H1 (cell line): ENCODE measurements around the gene NUDT1.

Experiments
- CTBP2 ChIP-seq: IDR thresholded peaks from 2 replicates; pipeline ENCODE4 v1.7.0; 2011; ENCODE audit warnings: borderline replicate concordance, mild to moderate bottlenecking, moderate library complexity, mixed read lengths, low read length; ENCODE audit not compliant: insufficient read depth, insufficient read length
- CTCF ChIP-seq, 3 experiments: IDR thresholded peaks; 1 replicate in 2 of 3; 2 replicates in 1 of 3; pipeline versions ENCODE4 v1.5.1 to v1.6.1; 2011; ENCODE audit warnings: low read length in 3 of 3, mild to moderate bottlenecking in 3 of 3, inconsistent platforms in 2 of 3, low read depth in 1 of 3, moderate library complexity in 1 of 3; ENCODE audit not compliant: insufficient read depth in 1 of 3; ENCODE audit errors: control extremely low read depth in 1 of 3
- EP300 ChIP-seq, 2 experiments: IDR thresholded peaks; 1 replicate in 1 of 2; 2 replicates in 1 of 2; pipeline ENCODE4 v1.6.1; 2011 to 2012; ENCODE audit warnings: low read depth in 2 of 2, low read length in 2 of 2, mild to moderate bottlenecking in 2 of 2, borderline replicate concordance in 1 of 2, inconsistent platforms in 1 of 2, moderate library complexity in 1 of 2
- POLR2A ChIP-seq, 2 experiments: IDR thresholded peaks; 1 replicate in 1 of 2; 2 replicates in 1 of 2; pipeline ENCODE4 v1.6.1; 2011; ENCODE audit warnings: low read depth in 2 of 2, low read length in 2 of 2, mild to moderate bottlenecking in 2 of 2; ENCODE audit errors: control extremely low read depth in 1 of 2
- RAD21 ChIP-seq, 2 experiments: IDR thresholded peaks in 1 of 2; conservative IDR thresholded peaks in 1 of 2; 2 replicates each; pipeline ENCODE4 v1.6.1; 2011; ENCODE audit warnings: low read depth in 2 of 2, low read length in 2 of 2, improper control_type of control experiment in 1 of 2, inconsistent platforms in 1 of 2, mild to moderate bottlenecking in 1 of 2, moderate library complexity in 1 of 2
- TAF1 ChIP-seq: IDR thresholded peaks from 2 replicates; pipeline ENCODE4 v1.6.1; 2011; ENCODE audit warnings: mild to moderate bottlenecking, low read depth, low read length
- TBP ChIP-seq: IDR thresholded peaks from 2 replicates; pipeline ENCODE4 v1.6.1; 2011; ENCODE audit warnings: low read depth, low read length, improper control_type of control experiment
- TF ChIP-seq, protein P1 (sequence below): IDR thresholded peaks from 2 replicates; pipeline ENCODE4 v1.6.1; 2012; ENCODE audit warnings: low read length, inconsistent platforms

DNA sequence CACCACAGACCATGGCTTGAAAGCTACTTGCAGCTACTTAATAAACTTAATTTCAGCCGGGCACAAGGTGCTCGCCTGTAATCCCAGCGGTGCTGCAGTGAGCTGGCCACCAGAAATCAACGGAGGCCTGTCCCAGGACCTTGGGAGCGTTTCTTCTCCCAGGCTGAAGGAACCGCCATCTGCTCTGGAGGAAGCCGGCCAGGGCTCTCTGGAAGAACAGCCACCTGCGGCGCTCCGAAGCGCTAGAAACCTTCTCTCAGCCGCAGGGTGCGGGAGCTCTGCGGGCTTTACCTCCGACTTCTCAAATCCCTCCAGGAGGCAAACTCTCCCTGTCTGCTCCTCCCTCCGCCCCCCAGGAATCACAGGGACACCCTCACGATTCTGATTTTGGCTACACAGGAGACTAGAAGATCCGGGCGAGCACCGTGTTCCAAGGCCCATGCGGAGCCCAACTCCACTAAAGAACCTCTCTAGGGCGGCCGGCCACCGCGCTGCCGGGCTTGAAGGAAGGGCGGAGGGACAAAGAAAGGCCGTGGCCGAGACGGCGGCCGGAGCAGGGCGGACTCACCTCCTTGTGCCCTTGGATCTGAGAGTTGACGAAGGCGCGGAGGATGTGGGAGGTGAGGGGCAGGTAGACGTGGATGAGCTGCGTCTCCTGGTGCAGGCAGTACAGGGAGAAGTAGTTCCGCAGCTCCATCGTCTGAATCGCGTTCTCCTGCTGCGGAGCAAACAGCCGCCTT, 14.4 kb downstream of the NUDT1 start:
- TF ChIP-seq TAF1: no peak
- TF ChIP-seq POLR2A (IDR thresholded peaks at IDR 0.05; ENCODE audit: control extremely low read depth in 1 of 2, low read depth in 2 of 2, low read length in 2 of 2): no peak
- TF ChIP-seq TBP: no peak
- no peak for TF ChIP-seq CTCF (IDR thresholded peaks at IDR 0.05; ENCODE audit: control extremely low read depth in 1 of 3, insufficient read depth in 1 of 3, low read depth in 1 of 3, low read length in 3 of 3)
- TF ChIP-seq, protein P1, sequence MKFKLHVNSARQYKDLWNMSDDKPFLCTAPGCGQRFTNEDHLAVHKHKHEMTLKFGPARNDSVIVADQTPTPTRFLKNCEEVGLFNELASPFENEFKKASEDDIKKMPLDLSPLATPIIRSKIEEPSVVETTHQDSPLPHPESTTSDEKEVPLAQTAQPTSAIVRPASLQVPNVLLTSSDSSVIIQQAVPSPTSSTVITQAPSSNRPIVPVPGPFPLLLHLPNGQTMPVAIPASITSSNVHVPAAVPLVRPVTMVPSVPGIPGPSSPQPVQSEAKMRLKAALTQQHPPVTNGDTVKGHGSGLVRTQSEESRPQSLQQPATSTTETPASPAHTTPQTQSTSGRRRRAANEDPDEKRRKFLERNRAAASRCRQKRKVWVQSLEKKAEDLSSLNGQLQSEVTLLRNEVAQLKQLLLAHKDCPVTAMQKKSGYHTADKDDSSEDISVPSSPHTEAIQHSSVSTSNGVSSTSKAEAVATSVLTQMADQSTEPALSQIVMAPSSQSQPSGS: no peak
- no peak for TF ChIP-seq RAD21 (IDR thresholded peaks at IDR 0.05 in 1 of 2, conservative IDR thresholded peaks at IDR 0.05 in 1 of 2; ENCODE audit: low read depth in 2 of 2, low read length in 2 of 2)
- TF ChIP-seq CTBP2: no peak
- no peak for TF ChIP-seq EP300 (IDR thresholded peaks at IDR 0.05; ENCODE audit: borderline replicate concordance in 1 of 2, low read depth in 2 of 2, low read length in 2 of 2)
